ENCODE results near the gene RASSF6.

DNA sequence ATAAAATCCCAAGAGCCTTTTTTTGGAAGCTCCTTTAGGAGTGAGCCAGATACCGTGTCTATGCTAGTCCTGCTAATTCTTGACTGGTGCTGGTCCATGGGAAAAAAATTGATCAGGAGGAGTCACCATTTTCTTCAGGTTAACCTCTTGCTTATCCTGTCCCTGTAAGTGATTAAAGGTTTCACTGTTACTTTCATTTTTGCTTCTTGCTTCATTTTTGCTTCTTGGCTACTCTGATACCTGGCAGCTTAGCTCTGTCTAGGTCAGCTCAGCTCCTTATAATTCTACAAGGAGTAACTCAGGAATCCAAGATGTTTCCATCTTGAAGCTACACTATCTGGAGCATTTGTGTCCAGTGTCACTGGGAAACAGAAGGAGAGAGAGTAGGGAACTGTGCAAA is 93.0 kb downstream of the RASSF6 start:
- TF ChIP-seq, protein P1, sequence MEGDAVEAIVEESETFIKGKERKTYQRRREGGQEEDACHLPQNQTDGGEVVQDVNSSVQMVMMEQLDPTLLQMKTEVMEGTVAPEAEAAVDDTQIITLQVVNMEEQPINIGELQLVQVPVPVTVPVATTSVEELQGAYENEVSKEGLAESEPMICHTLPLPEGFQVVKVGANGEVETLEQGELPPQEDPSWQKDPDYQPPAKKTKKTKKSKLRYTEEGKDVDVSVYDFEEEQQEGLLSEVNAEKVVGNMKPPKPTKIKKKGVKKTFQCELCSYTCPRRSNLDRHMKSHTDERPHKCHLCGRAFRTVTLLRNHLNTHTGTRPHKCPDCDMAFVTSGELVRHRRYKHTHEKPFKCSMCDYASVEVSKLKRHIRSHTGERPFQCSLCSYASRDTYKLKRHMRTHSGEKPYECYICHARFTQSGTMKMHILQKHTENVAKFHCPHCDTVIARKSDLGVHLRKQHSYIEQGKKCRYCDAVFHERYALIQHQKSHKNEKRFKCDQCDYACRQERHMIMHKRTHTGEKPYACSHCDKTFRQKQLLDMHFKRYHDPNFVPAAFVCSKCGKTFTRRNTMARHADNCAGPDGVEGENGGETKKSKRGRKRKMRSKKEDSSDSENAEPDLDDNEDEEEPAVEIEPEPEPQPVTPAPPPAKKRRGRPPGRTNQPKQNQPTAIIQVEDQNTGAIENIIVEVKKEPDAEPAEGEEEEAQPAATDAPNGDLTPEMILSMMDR (IDR thresholded peaks at IDR 0.05; ENCODE audit: insufficient read depth, low read length, poor library complexity, severe bottlenecking): no peak
- no peak for TF ChIP-seq EZH2phosphoT487 (conservative IDR thresholded peaks at IDR 0.05; ENCODE audit: low read length)
